Measurements from ENCODE around the gene STAT5B.
"Not testable (repeated sequence)": the region's sequence is repeated elsewhere in the genome, so short reads cannot be mapped to it uniquely, and the experiment has no call there.

STAT5B gene

GRCh38 chr17:42311240-42312034, 35.2 kb upstream of the STAT5B start:
- peaks cover 3% of the 10 kb centered on the region for H3K4me1 ChIP-seq
- H3K36me3 ChIP-seq (replicated peaks), result peaks cover 21% of the 10 kb centered on the region
- H3K9me3 ChIP-seq, result no peaks in the 10 kb centered on the region
- H3K27me3 ChIP-seq (ENCODE audit: low read depth), result no peaks in the 10 kb centered on the region
- H3K4me3 ChIP-seq, result no peak overlapping the region
- in situ Hi-C loops (cut with MboI; ENCODE audit: low sequenced_read_pairs), result no loop called here
- DNase-seq (ENCODE audit: low spot score in 2 of 2), result no peak

- Histone ChIP-seq H3K9me3 (no peaks in the 10 kb centered on the region), H3K36me3 (replicated peaks) (peaks cover 17% of the 10 kb centered on the region), H3K4me1 (peaks cover 3% of the 10 kb centered on the region), H3K4me3 (no peak overlapping the region), H3K27me3 (ENCODE audit: low read depth) (no peaks in the 10 kb centered on the region)
- in situ Hi-C loops (cut with MboI; ENCODE audit: low sequenced_read_pairs), result no loop called here
- DNase-seq (ENCODE audit: low spot score in 2 of 2), result no peak
These were observed 34.6 kb upstream of the STAT5B start for GRCh38 chr17:42310787-42311215.

GRCh38 chr17:42309986-42310786, 34.0 kb upstream of the STAT5B start:
- no peaks in the 10 kb centered on the region for H3K9me3 ChIP-seq
- in situ Hi-C loops (cut with MboI; ENCODE audit: low sequenced_read_pairs), result no loop called here
- H3K4me1 ChIP-seq, result peaks cover 3% of the 10 kb centered on the region
- H3K4me3 ChIP-seq, result no peak overlapping the region
- no peaks in the 10 kb centered on the region for H3K27me3 ChIP-seq (ENCODE audit: low read depth)
- peaks cover 12% of the 10 kb centered on the region for H3K36me3 ChIP-seq (replicated peaks)
- DNase-seq (ENCODE audit: low spot score in 2 of 2), result no peak

GRCh38 chr17:42309142-42309541, 33.0 kb upstream of the STAT5B start:
- no peak for DNase-seq (ENCODE audit: low spot score in 2 of 2)
- in situ Hi-C loops (cut with MboI; ENCODE audit: low sequenced_read_pairs), result no loop called here
- Histone ChIP-seq H3K4me3 (no peak overlapping the region), H3K36me3 (replicated peaks) (peaks cover 10% of the 10 kb centered on the region), H3K9me3 (no peaks in the 10 kb centered on the region), H3K4me1 (peaks cover 3% of the 10 kb centered on the region), H3K27me3 (ENCODE audit: low read depth) (no peaks in the 10 kb centered on the region)

GRCh38 chr17:42308446-42308845, 32.3 kb upstream of the STAT5B start:
- no peaks in the 10 kb centered on the region for H3K9me3 ChIP-seq
- no peak overlapping the region for H3K4me3 ChIP-seq
- in situ Hi-C loops (cut with MboI; ENCODE audit: low sequenced_read_pairs), result no loop called here
- H3K36me3 ChIP-seq (replicated peaks), result peaks cover 7% of the 10 kb centered on the region
- DNase-seq (ENCODE audit: low spot score in 2 of 2), result no peak
- peaks cover 3% of the 10 kb centered on the region for H3K4me1 ChIP-seq
- H3K27me3 ChIP-seq (ENCODE audit: low read depth), result no peaks in the 10 kb centered on the region

- no peak for DNase-seq (ENCODE audit: low spot score in 2 of 2)
- Histone ChIP-seq H3K4me3 (no peak overlapping the region), H3K36me3 (replicated peaks) (peaks cover 7% of the 10 kb centered on the region; the same call in 1 of the 2 replicates), H3K4me1 (peaks cover 3% of the 10 kb centered on the region), H3K27me3 (ENCODE audit: low read depth) (no peaks in the 10 kb centered on the region), H3K9me3 (no peaks in the 10 kb centered on the region)
- in situ Hi-C loops (cut with MboI; ENCODE audit: low sequenced_read_pairs), result no loop called here
These were observed 31.3 kb upstream of the STAT5B start for GRCh38 chr17:42307362-42307927.

GRCh38 chr17:42306385-42306667, 30.1 kb upstream of the STAT5B start:
- Histone ChIP-seq H3K4me1 (no peaks in the 10 kb centered on the region), H3K36me3 (replicated peaks) (peaks cover under 1% of the 10 kb centered on the region; the same call in 1 of the 2 replicates), H3K4me3 (no peak overlapping the region), H3K9me3 (no peaks in the 10 kb centered on the region), H3K27me3 (ENCODE audit: low read depth) (no peaks in the 10 kb centered on the region)
- DNase-seq (ENCODE audit: low spot score in 2 of 2), result no peak
- in situ Hi-C loops (cut with MboI; ENCODE audit: low sequenced_read_pairs), result no loop called here

GRCh38 chr17:42305543-42306384, 29.6 kb upstream of the STAT5B start:
- H3K4me3 ChIP-seq, result no peak overlapping the region
- H3K36me3 ChIP-seq (replicated peaks), result no peaks in the 10 kb centered on the region
- no peaks in the 10 kb centered on the region for H3K4me1 ChIP-seq
- in situ Hi-C loops (cut with MboI; ENCODE audit: low sequenced_read_pairs), result no loop called here
- H3K9me3 ChIP-seq, result no peaks in the 10 kb centered on the region
- DNase-seq (ENCODE audit: low spot score in 2 of 2), result no peak
- H3K27me3 ChIP-seq (ENCODE audit: low read depth), result no peaks in the 10 kb centered on the region

- in situ Hi-C loops (cut with MboI; ENCODE audit: low sequenced_read_pairs), result not testable (repeated sequence)
These were observed 28.8 kb upstream of the STAT5B start for GRCh38 chr17:42305031-42305330.

GRCh38 chr17:42304187-42305030, 28.2 kb upstream of the STAT5B start:
- Histone ChIP-seq H3K9me3 (no peaks in the 10 kb centered on the region), H3K36me3 (replicated peaks) (no peaks in the 10 kb centered on the region), H3K4me3 (no peak overlapping the region), H3K27me3 (ENCODE audit: low read depth) (no peaks in the 10 kb centered on the region), H3K4me1 (no peaks in the 10 kb centered on the region)
- no peak for DNase-seq (ENCODE audit: low spot score in 2 of 2)
- in situ Hi-C loops (cut with MboI; ENCODE audit: low sequenced_read_pairs), result no loop called here

More at GRCh38 chr17:42305031-42305330, 28.8 kb upstream of the STAT5B start:
- not testable (repeated sequence) for DNase-seq (ENCODE audit: low spot score in 2 of 2); H3K9me3 ChIP-seq; H3K4me1 ChIP-seq; H3K36me3 ChIP-seq (replicated peaks); H3K27me3 ChIP-seq (ENCODE audit: low read depth); H3K4me3 ChIP-seq

- Histone ChIP-seq H3K9me3 (no peaks in the 10 kb centered on the region), H3K27me3 (ENCODE audit: low read depth) (no peaks in the 10 kb centered on the region), H3K36me3 (replicated peaks) (no peaks in the 10 kb centered on the region), H3K4me1 (no peaks in the 10 kb centered on the region), H3K4me3 (no peak overlapping the region)
- in situ Hi-C loops (cut with MboI; ENCODE audit: low sequenced_read_pairs), result no loop called here
- DNase-seq (ENCODE audit: low spot score in 2 of 2), result no peak
These were observed 27.5 kb upstream of the STAT5B start for GRCh38 chr17:42303694-42304093.

GRCh38 chr17:42301022-42301421, 24.8 kb upstream of the STAT5B start:
- DNase-seq (ENCODE audit: low spot score in 2 of 2), result no peak
- H3K4me1 ChIP-seq, result no peaks in the 10 kb centered on the region
- H3K36me3 ChIP-seq (replicated peaks), result no peaks in the 10 kb centered on the region
- in situ Hi-C loops (cut with MboI; ENCODE audit: low sequenced_read_pairs), result no loop called here
- no peak overlapping the region for H3K4me3 ChIP-seq
- no peaks in the 10 kb centered on the region for H3K9me3 ChIP-seq
- no peaks in the 10 kb centered on the region for H3K27me3 ChIP-seq (ENCODE audit: low read depth)

GRCh38 chr17:42299913-42300312, 23.7 kb upstream of the STAT5B start:
- H3K9me3 ChIP-seq; H3K27me3 ChIP-seq (ENCODE audit: low read depth); in situ Hi-C loops (cut with MboI; ENCODE audit: low sequenced_read_pairs); DNase-seq (ENCODE audit: low spot score in 2 of 2); H3K36me3 ChIP-seq (replicated peaks); H3K4me1 ChIP-seq; H3K4me3 ChIP-seq: not testable (repeated sequence)
